HL-60/S4 treated with retinoic acid at 250 ng/mL for 4 days and 3 days (cell line): ENCODE results near the gene EIF3B.
"Not testable (repeated sequence)": the region's sequence is repeated elsewhere in the genome, so short reads cannot be mapped to it uniquely, and the experiment has no call there.

Source experiments
- in situ Hi-C: fragments of 300-500 bp; cut with MboI; formaldehyde crosslinking; loops from 2 replicates; pipeline ENCODE4 v1.7.0; 2022; ENCODE audit warnings: low sequenced_read_pairs

Gene EIF3B

DNA sequence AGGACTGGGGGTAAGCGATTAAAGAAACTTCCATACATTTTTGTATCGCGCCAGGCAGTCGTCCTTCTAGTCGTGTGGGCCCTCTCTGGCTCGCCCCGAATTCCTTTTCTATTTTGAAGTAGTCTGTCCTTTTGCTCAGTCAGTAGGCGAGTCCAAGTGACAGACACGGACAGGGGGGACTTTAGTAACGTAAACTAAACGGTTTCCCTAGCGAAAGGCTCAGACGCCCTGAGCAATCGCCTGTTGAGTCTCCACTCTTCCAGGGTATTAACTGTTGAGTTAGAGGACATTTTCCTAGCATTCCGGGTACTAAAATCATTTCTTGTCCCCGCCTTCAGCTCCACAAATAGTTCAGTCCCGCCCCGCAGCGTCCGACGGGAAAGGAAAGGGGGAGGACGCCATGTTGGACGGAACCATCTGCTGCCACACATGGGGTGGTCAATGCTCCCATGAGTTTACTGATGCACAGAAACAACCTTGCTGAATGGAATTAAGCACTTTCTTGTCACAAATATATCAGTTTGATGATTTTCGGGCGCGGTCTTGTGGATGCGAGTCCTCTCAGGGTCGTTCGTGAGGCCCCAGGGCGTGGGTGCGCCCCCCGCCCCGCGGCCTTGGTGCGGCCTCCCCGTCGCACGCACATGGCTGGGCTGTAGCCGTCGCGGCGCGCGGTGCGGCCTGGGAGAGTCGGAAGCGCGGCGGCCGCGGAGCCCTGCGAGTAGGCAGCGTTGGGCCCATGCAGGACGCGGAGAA is at the start of gene EIF3B:
Gene EIF3B (plus strand): TSS at position 642 of the 753 bp plus-strand sequence. CDS start 95 bp downstream, at position 737.
- in situ Hi-C loops, result no loop called here

DNA sequence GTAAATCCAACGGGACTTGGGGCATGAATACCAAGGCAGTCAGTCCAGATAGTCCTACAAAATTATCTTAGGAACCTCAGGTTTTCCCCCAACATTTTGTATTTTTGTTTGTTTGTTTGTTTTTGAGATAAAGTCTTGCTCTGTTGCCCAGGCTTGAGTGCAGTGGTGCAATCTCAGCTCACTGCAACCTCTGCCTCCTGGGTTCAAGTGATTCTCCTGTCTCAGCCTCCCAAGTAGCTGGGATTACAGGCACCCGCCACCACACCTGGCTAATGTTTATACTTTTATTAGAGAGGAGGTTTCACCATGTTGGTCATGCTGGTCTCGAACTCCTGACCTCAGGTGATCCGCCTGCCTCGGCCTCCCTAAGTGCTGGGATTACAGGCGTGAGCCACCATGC is 49.4 kb upstream of the EIF3B start:
- in situ Hi-C loops, result not testable (repeated sequence)

GRCh38 chr7:2306688-2307087 is 47.9 kb upstream of the EIF3B start:
- in situ Hi-C loops, result no loop called here

- in situ Hi-C loops, result no loop called here
These were observed 46.9 kb upstream of the EIF3B start for GRCh38 chr7:2307690-2308107.

DNA sequence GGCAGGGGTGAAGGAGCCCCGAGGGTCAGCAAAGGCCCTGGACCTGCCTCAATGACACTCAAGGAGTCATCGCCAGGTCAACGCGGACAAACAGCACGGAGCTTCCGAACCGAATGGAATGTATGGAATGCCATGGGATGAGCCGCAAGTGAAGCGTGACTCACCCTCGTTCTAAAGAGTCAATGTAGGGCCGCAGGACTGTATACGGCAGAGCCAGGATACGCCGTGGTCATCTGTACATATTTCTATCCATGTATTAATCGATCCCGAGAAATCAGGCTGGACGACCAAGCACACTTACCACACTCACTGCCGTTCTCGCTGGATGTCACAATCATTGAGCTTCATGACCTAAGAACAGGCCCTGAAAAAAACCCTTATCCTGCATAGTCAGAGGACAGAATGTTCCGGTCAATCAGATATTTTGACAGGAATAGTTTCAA is 44.7 kb upstream of the EIF3B start:
- in situ Hi-C loops, result no loop called here

GRCh38 chr7:2312267-2312929 is 42.2 kb upstream of the EIF3B start:
- in situ Hi-C loops, result no loop called here

GRCh38 chr7:2313450-2314208 is 41.0 kb upstream of the EIF3B start:
- in situ Hi-C loops, result no loop called here

DNA sequence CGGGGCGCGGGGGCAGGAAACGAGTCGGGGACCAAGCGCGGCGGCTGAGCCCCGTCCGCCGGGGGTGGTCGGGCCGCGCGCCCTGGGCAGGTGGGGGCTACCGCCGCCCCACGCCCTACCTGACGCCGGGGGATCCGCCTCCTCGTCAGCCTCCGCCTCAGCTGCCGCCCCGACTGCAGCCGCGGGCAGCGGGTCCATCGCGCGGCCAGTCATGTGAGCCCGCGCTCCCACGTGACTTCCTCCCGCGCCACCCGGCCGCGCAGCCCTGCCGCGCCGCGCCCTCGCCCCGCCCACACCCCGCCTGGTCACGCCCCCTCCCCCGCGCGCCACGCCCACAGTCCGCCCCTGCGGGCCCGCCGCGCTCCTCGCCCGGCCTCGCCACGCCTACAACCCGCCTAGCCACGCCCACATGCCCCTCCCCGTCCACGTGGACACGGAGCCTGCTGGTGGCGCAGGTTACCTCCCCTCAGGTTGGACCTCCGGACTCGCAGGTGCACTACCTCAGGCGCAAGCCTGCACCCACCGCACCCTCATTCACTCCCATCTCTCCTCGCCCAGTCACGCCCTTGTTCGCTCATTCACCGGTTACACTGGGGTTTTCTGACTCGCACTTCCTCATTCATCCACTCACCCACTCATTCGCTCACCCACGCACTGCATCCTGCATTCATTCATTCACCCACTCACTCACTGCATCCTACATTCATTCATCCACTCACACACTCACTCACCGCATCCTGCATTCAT is 40.2 kb upstream of the EIF3B start, which contains the start of gene SNX8:
Gene SNX8 (minus strand): TSS at position 233 of the 747 bp plus-strand sequence. CDS start 20 bp downstream, at position 213.
- in situ Hi-C loops, result no loop called here

DNA sequence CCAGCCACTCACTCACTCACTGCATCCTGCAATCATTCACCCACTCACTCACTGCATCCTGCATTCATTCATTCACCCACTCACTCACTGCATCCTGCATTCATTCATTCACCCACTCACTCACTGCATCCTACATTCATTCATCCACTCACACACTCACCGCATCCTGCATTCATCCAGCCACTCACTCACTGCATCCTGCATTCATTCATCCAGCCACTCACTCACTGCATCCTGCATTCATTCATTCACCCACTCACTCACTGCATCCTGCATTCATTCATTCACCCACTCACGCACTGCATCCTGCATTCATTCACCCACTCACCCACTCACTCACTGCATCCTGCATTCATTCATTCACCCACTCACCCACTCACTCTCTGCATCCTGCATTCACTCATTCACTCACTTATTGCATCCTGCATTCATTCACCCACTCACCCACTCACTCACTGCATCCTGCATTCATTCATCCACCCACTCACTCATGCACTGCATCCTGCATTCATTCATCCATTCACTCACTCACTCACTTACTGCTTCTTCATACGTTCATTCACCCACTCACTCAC is 39.6 kb upstream of the EIF3B start:
- in situ Hi-C loops, result not testable (repeated sequence)

DNA sequence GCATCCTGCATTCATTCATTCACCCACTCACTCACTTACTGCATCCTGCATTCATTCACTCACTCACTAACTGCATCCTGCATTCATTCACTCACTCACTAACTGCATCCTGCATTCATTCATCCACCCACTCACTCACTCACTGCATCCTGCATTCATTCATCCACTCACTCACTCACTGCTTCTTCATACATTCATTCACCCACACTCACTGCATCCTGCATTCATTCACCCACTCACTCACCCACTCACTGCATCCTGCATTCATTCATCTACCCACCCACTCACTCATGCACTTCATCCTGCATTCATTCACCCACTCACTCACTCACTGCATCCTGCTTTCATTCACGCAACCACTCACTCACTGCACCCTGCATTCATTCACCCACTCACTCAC is 38.8 kb upstream of the EIF3B start:
- in situ Hi-C loops, result no loop called here

DNA sequence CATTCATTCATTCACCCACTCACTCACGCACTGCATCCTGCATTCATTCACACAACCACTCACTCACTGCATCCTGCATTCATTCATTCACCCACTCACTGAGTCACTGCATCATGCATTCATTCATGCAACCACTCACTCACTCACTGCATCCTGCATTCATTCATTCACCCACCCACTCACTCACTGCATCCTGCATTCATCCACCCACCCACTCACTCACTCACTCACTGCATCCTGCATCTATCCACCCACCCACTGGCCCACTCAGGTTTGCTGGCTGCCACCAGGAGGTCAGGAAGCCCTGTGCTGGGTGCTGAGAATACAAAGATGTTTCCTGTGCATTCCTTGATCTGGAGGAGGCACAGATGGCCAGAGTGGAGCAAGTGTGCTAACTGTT is 38.0 kb upstream of the EIF3B start:
- in situ Hi-C loops, result no loop called here

DNA sequence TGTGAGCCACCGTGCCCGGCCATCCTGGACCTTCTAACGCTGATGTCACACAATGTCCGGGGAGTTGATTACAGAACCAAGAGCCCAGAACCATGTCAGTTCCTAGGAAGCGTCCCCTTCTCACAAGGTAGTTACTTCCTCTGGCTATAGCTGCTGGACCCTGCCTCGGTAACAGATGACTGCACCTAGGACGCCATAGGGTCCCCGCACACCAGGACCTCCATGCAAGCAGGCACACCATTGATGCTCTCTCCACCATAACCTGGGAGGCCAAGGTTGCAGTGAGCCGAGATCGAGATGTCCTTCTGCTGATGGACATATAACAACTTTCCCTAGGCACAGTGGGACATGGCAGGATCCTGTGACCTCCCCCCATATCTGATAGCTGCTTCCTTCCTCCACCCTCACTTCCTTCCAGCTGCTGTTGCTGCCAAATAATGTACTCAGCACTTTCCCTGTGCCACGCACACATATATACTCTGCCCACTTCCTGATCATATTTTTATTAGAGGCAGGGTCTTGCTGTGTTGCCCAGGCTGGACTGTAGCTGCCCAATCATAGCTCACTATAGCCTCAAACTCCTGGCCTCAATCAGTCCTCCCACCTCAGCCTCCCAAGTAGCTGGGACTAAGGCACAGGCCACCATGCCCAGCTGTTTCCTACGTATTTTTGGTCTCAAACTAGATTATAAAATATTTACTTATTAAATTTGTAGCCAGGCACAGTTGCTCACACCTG is 36.9 kb upstream of the EIF3B start:
- in situ Hi-C loops, result no loop called here

DNA sequence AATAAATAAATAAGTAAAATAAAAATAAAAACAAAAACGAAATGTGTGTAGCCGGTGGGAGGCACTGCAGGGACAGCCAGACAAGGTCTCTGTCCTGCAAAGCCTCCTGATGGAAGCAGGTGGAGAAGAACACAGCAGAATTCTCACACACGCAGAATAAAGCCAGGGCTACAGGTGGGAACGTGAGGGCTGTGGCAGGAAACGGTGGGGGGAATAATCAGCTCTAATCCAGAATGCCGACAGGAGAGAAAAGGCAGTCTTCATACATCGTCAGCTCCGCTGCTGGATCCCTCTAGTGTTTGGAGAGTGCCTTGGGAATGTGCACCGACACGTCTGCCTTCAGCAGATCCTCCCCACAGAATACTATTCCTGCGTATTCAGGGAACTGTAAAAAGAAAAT is 33.6 kb upstream of the EIF3B start:
- in situ Hi-C loops, result no loop called here

GRCh38 chr7:2325162-2325561 is 29.5 kb upstream of the EIF3B start:
- in situ Hi-C loops, result no loop called here

GRCh38 chr7:2326951-2327350 is 27.7 kb upstream of the EIF3B start:
- in situ Hi-C loops, result no loop called here

- in situ Hi-C loops, result no loop called here
These were observed 24.1 kb upstream of the EIF3B start for GRCh38 chr7:2330493-2330892.

DNA sequence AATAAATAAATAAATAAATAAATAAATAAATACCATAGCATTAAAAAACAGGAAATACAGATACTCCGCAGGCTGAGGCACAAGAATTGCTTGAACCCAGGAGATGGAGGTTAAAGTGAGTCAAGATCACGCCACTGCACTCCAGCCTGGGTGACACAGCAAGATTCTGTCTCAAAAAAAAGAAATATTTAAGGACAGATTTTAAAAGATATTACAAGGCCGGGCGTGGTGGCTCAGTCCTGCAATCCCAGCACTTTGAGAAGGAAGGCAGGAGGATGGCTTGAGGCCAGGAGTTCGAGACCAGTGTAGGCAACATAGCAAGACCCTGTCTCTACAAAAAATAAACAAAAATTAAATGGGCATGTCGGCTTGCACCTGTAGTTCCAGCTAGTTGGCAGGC is 22.9 kb upstream of the EIF3B start:
- in situ Hi-C loops, result no loop called here

DNA sequence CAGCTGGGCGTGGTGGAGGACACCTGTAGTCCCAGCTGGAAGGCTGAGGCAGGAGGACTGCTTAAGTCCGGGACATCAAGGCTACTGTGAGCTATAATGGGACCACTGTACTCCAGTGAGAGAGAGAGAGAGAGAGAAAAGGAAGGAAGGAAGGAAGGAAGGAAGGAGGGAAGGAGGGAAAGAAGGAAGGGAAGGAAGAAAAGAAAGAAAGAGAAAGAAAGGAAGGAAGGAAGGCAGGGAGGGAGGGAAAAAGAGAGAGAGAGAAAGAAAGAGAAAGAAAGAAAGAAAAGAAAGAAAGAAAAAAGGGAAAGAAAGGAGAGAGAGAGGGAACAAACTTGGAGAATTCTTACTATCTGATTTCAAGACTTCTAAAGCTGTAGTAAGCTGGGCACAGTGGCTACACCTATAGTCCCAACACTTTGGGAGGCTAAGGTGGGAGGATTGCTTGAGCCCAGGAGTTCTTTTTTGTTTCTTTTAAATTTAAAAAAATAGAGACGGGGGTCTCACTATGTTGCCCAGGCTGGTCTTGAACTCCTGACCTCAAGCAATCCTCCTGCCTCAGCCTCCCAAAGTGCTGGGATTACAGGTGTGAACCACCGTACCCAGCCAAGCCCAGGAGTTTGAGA is 21.9 kb upstream of the EIF3B start:
- in situ Hi-C loops, result not testable (repeated sequence)

DNA sequence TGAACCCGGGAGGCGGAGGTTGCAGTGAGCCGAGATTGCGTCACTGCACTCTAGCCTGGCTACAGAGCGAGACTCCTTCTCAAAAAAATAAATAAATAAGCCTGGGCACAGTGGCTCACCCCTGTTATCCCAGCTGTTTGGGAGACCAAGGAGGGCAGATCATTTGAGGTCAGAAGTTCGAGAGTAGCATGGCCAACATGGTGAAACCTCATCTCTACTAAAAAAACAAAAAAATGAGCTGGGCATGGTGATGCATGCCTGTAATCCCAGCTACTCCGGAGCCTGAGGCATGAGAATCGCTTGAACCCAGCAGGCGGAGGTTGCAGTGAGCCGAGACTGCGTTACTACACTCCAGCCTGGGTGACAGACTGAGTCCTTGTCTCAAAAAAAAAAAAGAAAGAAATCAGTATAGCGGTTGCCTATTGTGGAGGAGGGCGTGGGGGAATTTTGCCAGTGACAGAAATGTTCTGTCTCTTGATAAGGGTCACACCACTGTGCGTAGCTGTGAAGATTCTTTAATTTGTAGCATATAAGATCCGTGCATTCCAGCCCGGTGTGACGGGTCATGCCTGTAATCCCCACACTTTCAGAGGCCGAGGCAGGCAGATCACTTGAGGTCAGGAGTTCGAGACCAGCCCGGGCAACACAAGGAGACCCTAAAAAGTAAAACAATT is 17.9 kb upstream of the EIF3B start:
- in situ Hi-C loops, result no loop called here
